ENCODE data around the gene HCFC1. TPM values are rescaled to one million over a fixed set of nuclear protein-coding genes. Genes with fewer than 3 reads are reported as not detected.

HCFC1 gene
- total and polyA plus RNA-seq, 7 donors, result 15.1 to 50.1 (median 33.1) TPM

DNA sequence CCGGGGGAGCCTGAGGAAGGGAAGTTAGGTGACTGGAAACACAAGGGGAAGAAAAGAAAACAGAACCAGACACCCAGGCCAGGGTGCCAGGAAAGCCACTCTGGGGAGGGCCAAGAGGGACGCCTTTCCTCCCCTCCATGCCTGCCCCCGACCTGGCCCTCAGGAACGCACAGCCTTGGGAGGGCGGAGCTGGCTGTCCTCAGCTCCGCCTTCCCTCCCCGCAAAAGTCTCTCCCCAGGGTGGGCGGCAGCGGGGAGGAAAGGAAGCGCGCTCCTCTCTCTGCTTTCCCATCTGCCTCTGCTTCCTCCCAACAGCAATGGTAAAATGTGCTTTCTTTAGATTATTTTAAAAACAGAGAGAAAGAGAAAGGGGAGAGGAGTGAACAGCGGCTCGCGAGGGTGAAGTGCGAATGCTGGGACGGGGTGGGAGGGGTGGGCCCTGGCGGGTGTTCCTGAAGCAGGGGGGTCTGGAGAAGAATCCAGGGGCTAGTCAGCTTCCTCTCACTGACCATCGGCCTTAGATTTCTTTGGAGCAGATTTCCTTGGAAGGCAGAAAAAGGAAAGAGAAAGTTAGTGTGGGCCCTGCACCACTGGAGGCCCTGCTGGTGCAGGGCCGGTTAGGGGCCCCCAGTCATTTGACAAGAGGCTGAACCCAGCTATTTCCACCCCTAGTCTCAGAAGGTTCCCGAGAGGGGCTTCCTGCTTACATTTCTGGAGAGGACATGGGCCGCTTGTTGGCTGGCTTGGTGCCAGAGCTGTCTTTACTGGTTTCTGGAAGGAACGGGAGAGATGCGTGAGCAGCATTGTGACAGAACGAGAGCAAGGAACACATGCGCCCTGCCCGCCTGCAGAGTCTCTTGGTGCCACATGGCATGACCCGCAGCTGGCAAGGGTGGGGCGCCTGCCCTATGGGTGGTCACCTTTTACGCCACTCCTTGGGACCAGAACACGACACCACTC, 22.5 kb downstream of the HCFC1 start:
- peaks cover 0 to under 1% (median 0%) of the 10 kb centered on the region in 3 donors for H3K27me3 ChIP-seq (ENCODE audit: insufficient read depth in 3 of 3, low read length in 2 of 3)
- no peaks in the 10 kb centered on the region for H3K9me3 ChIP-seq
- intact Hi-C loops (cut with DNase I), result no loop called here
- no peaks in the 10 kb centered on the region for H3K4me1 ChIP-seq
- H3K27ac ChIP-seq, result no peak overlapping the region
- ATAC-seq (no peak), DNase-seq (no peak)
- no peak overlapping the region for H3K4me3 ChIP-seq
- TF ChIP-seq, protein P1, sequence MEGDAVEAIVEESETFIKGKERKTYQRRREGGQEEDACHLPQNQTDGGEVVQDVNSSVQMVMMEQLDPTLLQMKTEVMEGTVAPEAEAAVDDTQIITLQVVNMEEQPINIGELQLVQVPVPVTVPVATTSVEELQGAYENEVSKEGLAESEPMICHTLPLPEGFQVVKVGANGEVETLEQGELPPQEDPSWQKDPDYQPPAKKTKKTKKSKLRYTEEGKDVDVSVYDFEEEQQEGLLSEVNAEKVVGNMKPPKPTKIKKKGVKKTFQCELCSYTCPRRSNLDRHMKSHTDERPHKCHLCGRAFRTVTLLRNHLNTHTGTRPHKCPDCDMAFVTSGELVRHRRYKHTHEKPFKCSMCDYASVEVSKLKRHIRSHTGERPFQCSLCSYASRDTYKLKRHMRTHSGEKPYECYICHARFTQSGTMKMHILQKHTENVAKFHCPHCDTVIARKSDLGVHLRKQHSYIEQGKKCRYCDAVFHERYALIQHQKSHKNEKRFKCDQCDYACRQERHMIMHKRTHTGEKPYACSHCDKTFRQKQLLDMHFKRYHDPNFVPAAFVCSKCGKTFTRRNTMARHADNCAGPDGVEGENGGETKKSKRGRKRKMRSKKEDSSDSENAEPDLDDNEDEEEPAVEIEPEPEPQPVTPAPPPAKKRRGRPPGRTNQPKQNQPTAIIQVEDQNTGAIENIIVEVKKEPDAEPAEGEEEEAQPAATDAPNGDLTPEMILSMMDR (IDR thresholded peaks at IDR 0.05), result no peak
- H3K36me3 ChIP-seq (ENCODE audit: insufficient read depth in 1 of 2, low read depth in 1 of 2), result peaks cover 0 to 63% of the 10 kb centered on the region in 2 donors
- WGBS, 3 donors, result 63 to 80% (median 67%) methylated on average over 21 to 30 of the region's 30 CpGs

DNA sequence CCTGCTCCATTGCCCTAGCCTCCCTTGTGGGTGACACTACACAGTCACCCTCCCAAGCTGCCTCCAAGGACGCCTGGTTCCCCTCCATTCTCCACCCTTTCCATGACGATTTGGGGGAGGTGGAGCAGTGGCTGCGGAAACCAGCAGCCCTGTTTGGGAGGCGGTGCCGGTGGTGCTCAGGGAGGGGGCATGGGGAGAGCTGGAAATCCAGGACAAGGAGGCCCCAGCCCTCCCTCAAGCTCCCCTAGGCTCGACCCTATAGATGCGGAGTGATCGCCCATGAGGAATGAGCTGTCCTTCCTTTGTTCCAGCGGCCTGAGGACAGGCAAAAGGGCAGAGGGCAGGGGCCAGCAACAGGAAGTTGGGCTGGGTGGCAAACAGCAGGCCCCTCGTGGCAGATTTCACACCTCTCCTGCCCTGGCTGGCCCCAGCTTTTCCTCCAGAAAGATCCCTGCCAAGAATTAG, 23.6 kb downstream of the HCFC1 start:
- Histone ChIP-seq H3K4me3 (no peak overlapping the region), H3K9me3 (no peaks in the 10 kb centered on the region), H3K27ac (no peak overlapping the region), H3K4me1 (no peaks in the 10 kb centered on the region), H3K36me3 (ENCODE audit: insufficient read depth in 1 of 2, low read depth in 1 of 2) (peaks cover 0 to 52% of the 10 kb centered on the region in 2 donors), H3K27me3 (ENCODE audit: insufficient read depth in 3 of 3, low read length in 2 of 3) (peaks cover 0 to 3% (median 0%) of the 10 kb centered on the region in 3 donors)
- TF ChIP-seq, protein P1 (IDR thresholded peaks at IDR 0.05), result no peak
- 49 to 76% (median 56%) methylated on average over 10 of the region's 10 CpGs for whole genome bisulfite sequencing, 3 donors
- no peak for DNase-seq
- ATAC-seq, result no peak
- intact Hi-C loops (cut with DNase I), result no loop called here

DNA sequence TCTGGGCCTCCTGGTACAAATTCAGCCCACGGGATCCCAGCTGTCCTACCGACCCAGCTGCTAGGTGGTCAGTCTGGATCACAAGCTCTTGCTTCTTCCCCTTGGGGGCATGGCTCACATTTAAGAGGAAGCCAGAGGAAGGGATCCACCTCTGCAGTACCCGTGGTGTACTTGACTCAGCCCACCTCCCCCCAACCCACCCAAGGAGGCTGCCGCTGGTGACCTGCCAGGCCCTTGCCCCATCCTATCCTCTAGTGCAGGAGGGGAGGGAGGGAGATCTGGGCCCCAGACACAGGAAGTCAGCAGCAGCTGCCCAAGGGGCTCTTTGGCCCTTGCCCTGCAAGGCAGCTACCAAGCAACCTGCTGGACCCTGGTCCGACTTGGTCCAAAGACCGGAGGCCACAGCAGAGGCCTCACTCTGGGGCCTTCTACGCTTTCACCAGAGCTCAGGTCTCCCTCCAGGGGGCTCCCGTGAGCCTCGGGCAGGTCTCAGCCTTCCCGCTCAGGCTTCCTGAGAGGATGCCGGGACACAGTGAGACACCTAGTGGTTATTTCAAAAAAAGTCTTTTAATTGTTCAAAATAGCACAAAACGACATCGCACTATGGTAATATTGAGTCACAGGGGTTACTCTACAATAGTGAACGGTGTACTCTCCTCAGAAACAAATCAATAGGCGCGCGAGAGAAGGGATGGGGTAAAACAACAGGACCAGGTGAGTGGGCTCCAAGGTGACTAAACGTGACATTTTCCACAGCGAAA, 24.4 kb downstream of the HCFC1 start:
- ATAC-seq (peak; percentile 74 to 87 (median 82)), DNase-seq (peak; percentile 69 to 87)
- intact Hi-C loops (cut with DNase I), result no loop called here
- WGBS, 3 donors, result 35 to 53% (median 40%) methylated on average over 16 to 19 of the region's 19 CpGs
- no peaks in the 10 kb centered on the region for H3K9me3 ChIP-seq
- TF ChIP-seq, protein P1 (IDR thresholded peaks at IDR 0.05), result peak; percentile 76
- peaks cover 0 to 3% (median 0%) of the 10 kb centered on the region in 3 donors for H3K27me3 ChIP-seq (ENCODE audit: insufficient read depth in 3 of 3, low read length in 2 of 3)
- H3K27ac ChIP-seq, result no peak overlapping the region
- no peak overlapping the region for H3K4me3 ChIP-seq
- H3K36me3 ChIP-seq (ENCODE audit: insufficient read depth in 1 of 2, low read depth in 1 of 2), result peaks cover 0 to 44% of the 10 kb centered on the region in 2 donors
- H3K4me1 ChIP-seq, result no peaks in the 10 kb centered on the region

- intact Hi-C loops (cut with DNase I), result no loop called here
- Histone ChIP-seq H3K27me3 (ENCODE audit: insufficient read depth in 3 of 3, low read length in 2 of 3) (peaks cover 0 to 3% (median 0%) of the 10 kb centered on the region in 3 donors), H3K4me1 (no peaks in the 10 kb centered on the region), H3K36me3 (ENCODE audit: insufficient read depth in 1 of 2, low read depth in 1 of 2) (peaks cover 0 to 35% of the 10 kb centered on the region in 2 donors), H3K4me3 (no peak overlapping the region), H3K27ac (no peak overlapping the region), H3K9me3 (no peaks in the 10 kb centered on the region)
- WGBS, 3 donors, result 78 to 86% (median 80%) methylated on average over 20 to 24 of the region's 24 CpGs
- TF ChIP-seq, protein P1 (IDR thresholded peaks at IDR 0.05), result no peak
- ATAC-seq (peak in 1 of 4 donors; percentile 5), DNase-seq (no peak)
These were observed 25.4 kb downstream of the HCFC1 start for GRCh38 chrX:153945956-153946943.
